Measurements from ENCODE around the gene ZFYVE26.
"Not testable (repeated sequence)": the region's sequence is repeated elsewhere in the genome, so short reads cannot be mapped to it uniquely, and the experiment has no call there.

Gene ZFYVE26

DNA sequence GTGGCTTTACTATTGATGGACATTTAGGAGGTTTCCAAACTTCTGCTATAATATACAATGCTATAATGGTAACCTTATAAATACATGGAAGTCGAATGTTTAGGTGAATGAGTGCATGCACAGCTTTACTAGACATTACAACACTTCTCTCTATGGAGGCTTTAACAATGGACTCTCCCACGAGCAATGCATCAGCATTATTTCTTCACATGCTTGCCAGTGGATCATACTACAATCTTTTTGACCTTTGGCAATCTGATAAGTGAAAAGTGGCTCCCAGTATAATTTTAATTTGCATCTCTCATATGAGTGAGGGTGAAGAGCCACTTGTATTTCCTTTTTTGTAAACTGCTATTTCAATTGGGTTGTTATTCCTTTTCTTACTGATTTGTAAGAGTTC lies 96.5 kb downstream of the ZFYVE26 start:
- peaks cover 0 to 8% (median 0%) of the 10 kb centered on the region in 3 experiments for H3K27me3 ChIP-seq (ENCODE audit: control insufficient read depth in 3 of 3, insufficient read depth in 3 of 3, low read depth in 1 of 3, low read length in 3 of 3)
- H2AK5ac ChIP-seq (ENCODE audit: low read depth, low read length): no peak overlapping the region
- H4K91ac ChIP-seq (ENCODE audit: low read depth, low read length, poor library complexity): no peak overlapping the region
- no peaks in the 10 kb centered on the region for H3K9me3 ChIP-seq (replicated peaks in 1 of 2; ENCODE audit: control insufficient read depth in 2 of 2, insufficient read depth in 1 of 2, low read depth in 1 of 2, low read length in 2 of 2)
- H3K4me2 ChIP-seq (ENCODE audit: insufficient read depth, low read length, poor library complexity, severe bottlenecking): no peak overlapping the region
- no peaks in the 10 kb centered on the region for H3K79me1 ChIP-seq (ENCODE audit: low read depth, low read length)
- no peaks in the 10 kb centered on the region for H3K4me1 ChIP-seq (ENCODE audit: control insufficient read depth in 2 of 2, insufficient read depth in 1 of 2, low read depth in 1 of 2, low read length in 2 of 2)
- no peak overlapping the region for H3K23ac ChIP-seq (ENCODE audit: low read depth, low read length, poor library complexity)
- H3K4ac ChIP-seq (ENCODE audit: low read length): no peak overlapping the region
- no peak overlapping the region for H3K27ac ChIP-seq (replicated peaks; ENCODE audit: low read length)
- no peak overlapping the region for H2AFZ ChIP-seq (ENCODE audit: low read length)
- no CpG with 5 or more reads among the region's 2 CpGs for WGBS, 2 donors (ENCODE audit: extremely low coverage in 2 of 2, insufficient read length in 2 of 2, insufficient replicate concordance in 1 of 2)
- H2BK15ac ChIP-seq (ENCODE audit: low read length): no peak overlapping the region
- H4K8ac ChIP-seq (ENCODE audit: low read depth, low read length): no peak overlapping the region
- H2BK120ac ChIP-seq (ENCODE audit: low read depth, low read length): no peak overlapping the region
- no peak overlapping the region for H3K18ac ChIP-seq (ENCODE audit: low read length)
- H3K9ac ChIP-seq (ENCODE audit: low read depth, low read length, poor library complexity): no peak overlapping the region
- H3K14ac ChIP-seq (ENCODE audit: low read length): no peak overlapping the region
- no peak overlapping the region for H2BK12ac ChIP-seq (ENCODE audit: low read length)
- H2BK5ac ChIP-seq (ENCODE audit: low read length): no peak overlapping the region
- H3K4me3 ChIP-seq (ENCODE audit: low read length in 2 of 2): no peak overlapping the region
- DNase-seq (ENCODE audit: low spot score): no peak
- H3K36me3 ChIP-seq (replicated peaks in 1 of 2; ENCODE audit: control insufficient read depth in 2 of 2, insufficient read depth in 2 of 2, low read length in 2 of 2): no peaks in the 10 kb centered on the region

DNA sequence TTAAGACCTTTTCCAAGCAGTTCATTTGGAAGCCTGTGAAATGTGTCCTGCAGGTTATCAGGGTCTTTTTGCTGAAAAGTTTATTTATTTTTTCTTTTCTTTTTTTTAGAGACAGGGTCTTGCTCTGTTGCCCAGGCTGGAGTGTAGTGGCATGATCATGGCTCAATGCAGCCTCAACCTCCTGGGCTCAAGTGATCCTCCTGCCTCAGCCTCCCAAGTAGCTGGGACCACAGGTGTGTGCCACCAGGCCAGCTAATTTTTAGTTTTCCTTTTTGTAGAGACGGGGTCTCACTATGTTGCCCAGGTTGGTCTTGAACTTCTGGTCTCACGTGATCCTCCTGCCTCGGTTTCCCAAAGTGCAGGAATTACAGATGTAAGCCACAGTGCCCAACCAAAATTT lies 97.0 kb downstream of the ZFYVE26 start:
- not testable (repeated sequence) for H4K8ac ChIP-seq (ENCODE audit: low read depth, low read length); H3K18ac ChIP-seq (ENCODE audit: low read length); DNase-seq (ENCODE audit: low spot score); H3K27ac ChIP-seq (replicated peaks; ENCODE audit: low read length); H3K79me1 ChIP-seq (ENCODE audit: low read depth, low read length); H3K27me3 ChIP-seq (ENCODE audit: control insufficient read depth in 3 of 3, insufficient read depth in 3 of 3, low read depth in 1 of 3, low read length in 3 of 3); H3K9me3 ChIP-seq (replicated peaks in 1 of 2; ENCODE audit: control insufficient read depth in 2 of 2, insufficient read depth in 1 of 2, low read depth in 1 of 2, low read length in 2 of 2); H3K23ac ChIP-seq (ENCODE audit: low read depth, low read length, poor library complexity); H3K4me3 ChIP-seq (ENCODE audit: low read length in 2 of 2); H3K4me1 ChIP-seq (ENCODE audit: control insufficient read depth in 2 of 2, insufficient read depth in 1 of 2, low read depth in 1 of 2, low read length in 2 of 2); H3K4me2 ChIP-seq (ENCODE audit: insufficient read depth, low read length, poor library complexity, severe bottlenecking); H3K14ac ChIP-seq (ENCODE audit: low read length); H2BK120ac ChIP-seq (ENCODE audit: low read depth, low read length); H3K36me3 ChIP-seq (replicated peaks in 1 of 2; ENCODE audit: control insufficient read depth in 2 of 2, insufficient read depth in 2 of 2, low read length in 2 of 2); H2BK5ac ChIP-seq (ENCODE audit: low read length); H2BK12ac ChIP-seq (ENCODE audit: low read length); H3K9ac ChIP-seq (ENCODE audit: low read depth, low read length, poor library complexity); H2BK15ac ChIP-seq (ENCODE audit: low read length); H4K91ac ChIP-seq (ENCODE audit: low read depth, low read length, poor library complexity); H2AFZ ChIP-seq (ENCODE audit: low read length); H3K4ac ChIP-seq (ENCODE audit: low read length); H2AK5ac ChIP-seq (ENCODE audit: low read depth, low read length)
- no CpG with 5 or more reads among the region's 3 CpGs for WGBS, 2 donors (ENCODE audit: extremely low coverage in 2 of 2, insufficient read length in 2 of 2, insufficient replicate concordance in 1 of 2)

DNA sequence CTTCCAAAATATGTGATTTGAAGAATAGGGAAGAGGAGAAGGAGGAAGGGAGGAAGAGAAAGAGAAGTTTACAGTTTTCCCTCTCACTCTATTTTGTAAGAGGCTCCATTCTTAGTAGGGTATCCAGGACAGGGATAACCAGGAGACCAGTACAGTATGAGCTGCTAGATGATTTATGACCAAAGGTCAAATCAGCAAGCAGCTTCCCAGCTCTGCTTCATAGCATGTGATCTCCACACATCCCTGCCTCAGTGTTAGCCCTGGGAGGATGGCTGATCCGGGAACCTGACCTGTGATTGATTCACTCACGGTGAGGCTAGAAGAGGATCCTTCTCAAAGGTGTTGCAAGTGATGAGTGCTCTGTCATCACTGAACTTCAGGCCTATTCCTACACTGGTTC lies 98.1 kb downstream of the ZFYVE26 start:
- no peak overlapping the region for H2BK120ac ChIP-seq (ENCODE audit: low read depth, low read length)
- H3K27me3 ChIP-seq (ENCODE audit: control insufficient read depth in 3 of 3, insufficient read depth in 3 of 3, low read depth in 1 of 3, low read length in 3 of 3): peaks cover 0 to 8% (median 0%) of the 10 kb centered on the region in 3 experiments
- no peak overlapping the region for H2BK5ac ChIP-seq (ENCODE audit: low read length)
- H2BK15ac ChIP-seq (ENCODE audit: low read length): no peak overlapping the region
- no peak overlapping the region for H3K14ac ChIP-seq (ENCODE audit: low read length)
- no CpG with 5 or more reads among the region's 2 CpGs for WGBS, 2 donors (ENCODE audit: extremely low coverage in 2 of 2, insufficient read length in 2 of 2, insufficient replicate concordance in 1 of 2)
- no peak overlapping the region for H3K18ac ChIP-seq (ENCODE audit: low read length)
- no peak overlapping the region for H3K9ac ChIP-seq (ENCODE audit: low read depth, low read length, poor library complexity)
- H3K79me1 ChIP-seq (ENCODE audit: low read depth, low read length): no peaks in the 10 kb centered on the region
- no peak overlapping the region for H3K23ac ChIP-seq (ENCODE audit: low read depth, low read length, poor library complexity)
- no peak overlapping the region for H3K4ac ChIP-seq (ENCODE audit: low read length)
- no peak overlapping the region for H2AK5ac ChIP-seq (ENCODE audit: low read depth, low read length)
- no peak overlapping the region for H4K91ac ChIP-seq (ENCODE audit: low read depth, low read length, poor library complexity)
- no peak overlapping the region for H2AFZ ChIP-seq (ENCODE audit: low read length)
- no peaks in the 10 kb centered on the region for H3K4me1 ChIP-seq (ENCODE audit: control insufficient read depth in 2 of 2, insufficient read depth in 1 of 2, low read depth in 1 of 2, low read length in 2 of 2)
- no peaks in the 10 kb centered on the region for H3K36me3 ChIP-seq (replicated peaks in 1 of 2; ENCODE audit: control insufficient read depth in 2 of 2, insufficient read depth in 2 of 2, low read length in 2 of 2)
- no peak overlapping the region for H3K4me2 ChIP-seq (ENCODE audit: insufficient read depth, low read length, poor library complexity, severe bottlenecking)
- no peaks in the 10 kb centered on the region for H3K9me3 ChIP-seq (replicated peaks in 1 of 2; ENCODE audit: control insufficient read depth in 2 of 2, insufficient read depth in 1 of 2, low read depth in 1 of 2, low read length in 2 of 2)
- H3K4me3 ChIP-seq (ENCODE audit: low read length in 2 of 2): no peak overlapping the region
- no peak overlapping the region for H2BK12ac ChIP-seq (ENCODE audit: low read length)
- no peak overlapping the region for H4K8ac ChIP-seq (ENCODE audit: low read depth, low read length)
- no peak overlapping the region for H3K27ac ChIP-seq (replicated peaks; ENCODE audit: low read length)
- no peak for DNase-seq (ENCODE audit: low spot score)

DNA sequence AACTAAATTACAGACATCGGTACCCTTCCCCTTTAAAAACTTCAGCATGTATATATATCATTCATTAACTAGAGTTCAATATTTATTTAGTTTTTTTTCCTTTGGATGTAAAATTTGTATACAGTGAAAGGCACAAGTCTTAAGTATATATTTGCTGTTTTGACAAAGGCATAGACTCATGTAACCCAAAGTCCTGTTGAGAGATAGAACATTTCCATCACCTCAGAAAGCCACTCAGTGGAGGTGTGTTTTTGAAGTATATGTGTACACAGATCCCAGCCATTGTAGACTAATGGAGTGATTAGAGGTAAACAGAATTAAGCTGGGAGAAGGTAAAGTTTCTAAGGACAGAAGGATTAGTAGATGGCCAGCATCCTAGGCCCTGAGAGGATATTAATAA lies 99.3 kb downstream of the ZFYVE26 start:
- Histone ChIP-seq H3K9me3 (replicated peaks in 1 of 2; ENCODE audit: control insufficient read depth in 2 of 2, insufficient read depth in 1 of 2, low read depth in 1 of 2, low read length in 2 of 2) (no peaks in the 10 kb centered on the region), H2BK12ac (ENCODE audit: low read length) (no peak overlapping the region), H3K4me3 (ENCODE audit: low read length in 2 of 2) (no peak overlapping the region), H2AK5ac (ENCODE audit: low read depth, low read length) (no peak overlapping the region), H3K4me2 (ENCODE audit: insufficient read depth, low read length, poor library complexity, severe bottlenecking) (no peak overlapping the region), H2BK15ac (ENCODE audit: low read length) (no peak overlapping the region), H3K27me3 (ENCODE audit: control insufficient read depth in 3 of 3, insufficient read depth in 3 of 3, low read depth in 1 of 3, low read length in 3 of 3) (peaks cover 0 to 8% (median 0%) of the 10 kb centered on the region in 3 experiments), H3K79me1 (ENCODE audit: low read depth, low read length) (no peaks in the 10 kb centered on the region), H2BK5ac (ENCODE audit: low read length) (no peak overlapping the region), H3K23ac (ENCODE audit: low read depth, low read length, poor library complexity) (no peak overlapping the region), H2BK120ac (ENCODE audit: low read depth, low read length) (no peak overlapping the region), H3K9ac (ENCODE audit: low read depth, low read length, poor library complexity) (no peak overlapping the region), H3K4me1 (ENCODE audit: control insufficient read depth in 2 of 2, insufficient read depth in 1 of 2, low read depth in 1 of 2, low read length in 2 of 2) (no peaks in the 10 kb centered on the region), H3K14ac (ENCODE audit: low read length) (no peak overlapping the region), H3K4ac (ENCODE audit: low read length) (no peak overlapping the region), H3K36me3 (replicated peaks in 1 of 2; ENCODE audit: control insufficient read depth in 2 of 2, insufficient read depth in 2 of 2, low read length in 2 of 2) (no peaks in the 10 kb centered on the region), H4K91ac (ENCODE audit: low read depth, low read length, poor library complexity) (no peak overlapping the region), H4K8ac (ENCODE audit: low read depth, low read length) (no peak overlapping the region), H2AFZ (ENCODE audit: low read length) (no peak overlapping the region), H3K27ac (replicated peaks; ENCODE audit: low read length) (no peak overlapping the region), H3K18ac (ENCODE audit: low read length) (no peak overlapping the region)
- 100% methylated on average over 1 of the region's 1 CpG for WGBS, 2 donors (ENCODE audit: extremely low coverage in 2 of 2, insufficient read length in 2 of 2, insufficient replicate concordance in 1 of 2)
- DNase-seq (ENCODE audit: low spot score): no peak
